ENCODE results near the gene TMCO4. TPM values are rescaled to one million over a fixed set of nuclear protein-coding genes. Genes with fewer than 3 reads are reported as not detected.

The TMCO4 gene
- total RNA-seq, 2 donors from 2014 or later = 19.6 to 22.1 TPM

Other genes with a start within 250 kb of the TMCO4 start
- 10 to 100 TPM; 22.4 to 51.9 TPM for gene NBL1, start 155.6 kb downstream of the TMCO4 start, total RNA-seq
- gene HTR6, start 135.0 kb downstream of the TMCO4 start, total RNA-seq = under 1 TPM; 0.32 to 0.55 TPM
- not detected for gene RNF186, start 15.4 kb upstream of the TMCO4 start, total RNA-seq
- gene OTUD3, start 82.5 kb upstream of the TMCO4 start, total RNA-seq = 10 to 100 TPM in 1 of 2 donors, 1 to 10 TPM in 1; 9.7 to 10.6 TPM
- gene PLA2G2E, start 123.7 kb upstream of the TMCO4 start, total RNA-seq = not detected
- not detected for gene PLA2G2A, start 179.7 kb upstream of the TMCO4 start, total RNA-seq

Measured in activated T-cell treated with anti-CD3 and anti-CD28 coated beads, Interleukin-2, amount 50 U/mL, for 72 hours (primary cell).